Activated CD4-positive, alpha-beta T cell treated with anti-CD3 and anti-CD28 coated beads for 1 hour (primary cell): Measurements from ENCODE around the gene CALB2.

Experiments
- DNase-seq: peaks from one replicate; pipeline ENCODE4 v3.0.0-alpha.2; 2020

CALB2 gene

DNA sequence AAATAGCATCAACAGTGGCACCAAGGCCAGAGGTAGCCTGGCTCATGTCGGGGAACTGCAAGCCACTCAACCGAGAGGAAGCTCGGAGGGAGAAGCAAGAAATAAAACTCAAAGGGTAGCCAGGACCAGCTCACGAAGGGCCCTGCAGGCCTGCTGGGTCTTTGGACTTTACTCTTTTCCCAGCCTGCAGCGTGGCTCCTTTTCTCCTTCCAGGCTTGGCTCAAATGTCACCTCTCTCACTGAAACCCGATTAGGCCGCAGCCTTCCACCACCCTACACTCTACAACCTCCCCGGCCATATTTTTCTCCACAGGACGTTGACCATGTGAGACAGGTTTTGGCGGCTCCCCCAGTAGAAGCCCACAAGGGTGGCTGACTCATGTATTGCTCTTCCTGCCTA is 38.1 kb downstream of the CALB2 start:
- no peak for DNase-seq

DNA sequence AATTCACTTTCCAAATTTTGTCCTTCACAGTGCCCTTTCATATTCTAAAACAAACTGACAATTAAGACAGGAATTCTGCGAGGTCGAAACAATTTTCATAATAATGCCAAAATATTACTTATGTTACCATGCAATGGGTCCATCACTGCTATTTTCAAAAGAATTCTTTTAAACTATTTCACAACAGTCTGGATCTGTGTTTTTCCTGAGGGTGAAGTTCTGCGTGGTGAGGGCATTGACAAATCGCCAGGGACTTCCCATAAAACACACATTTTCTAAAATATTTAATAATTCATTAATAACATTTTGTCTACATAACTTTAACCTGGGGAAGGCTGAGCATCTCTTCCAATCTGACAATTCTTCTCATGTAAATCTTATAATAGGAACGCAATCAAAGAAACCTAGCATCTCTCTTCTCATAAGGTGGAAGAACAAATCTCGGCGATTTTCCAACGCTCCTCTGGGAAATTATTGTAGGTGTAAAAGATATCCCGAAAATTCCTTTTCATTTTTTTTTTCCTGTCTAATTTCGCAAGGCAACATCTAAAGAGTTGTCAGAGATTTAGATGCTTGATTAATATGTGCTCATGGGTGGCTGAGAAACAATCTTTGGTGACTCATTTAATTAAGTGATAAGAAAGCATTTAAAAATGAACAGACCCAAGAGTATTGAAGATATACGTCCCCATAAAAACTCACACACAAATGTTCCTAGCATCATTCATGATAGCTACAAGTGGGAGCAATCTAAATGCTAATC is 41.5 kb downstream of the CALB2 start:
- DNase-seq, result no peak

DNA sequence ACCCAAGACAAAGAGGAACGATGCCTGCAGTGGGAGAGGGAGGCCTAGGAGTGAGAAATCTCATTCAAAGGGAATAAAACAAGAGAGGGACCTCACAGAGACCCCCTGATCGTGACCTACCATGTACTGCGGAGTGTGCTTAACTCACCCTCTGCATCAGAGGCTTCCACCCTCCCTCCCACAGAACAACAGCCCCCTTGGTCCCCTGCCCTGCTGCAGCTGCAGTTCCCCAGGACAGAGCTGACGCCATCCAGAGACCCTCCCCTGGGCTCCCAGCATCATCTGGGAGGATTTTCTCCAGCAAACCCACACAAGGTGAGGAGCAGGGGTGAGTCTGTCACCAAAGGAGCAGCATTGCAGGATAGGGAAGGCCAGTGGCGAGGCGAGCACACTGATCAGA is 43.5 kb downstream of the CALB2 start:
- no peak for DNase-seq

DNA sequence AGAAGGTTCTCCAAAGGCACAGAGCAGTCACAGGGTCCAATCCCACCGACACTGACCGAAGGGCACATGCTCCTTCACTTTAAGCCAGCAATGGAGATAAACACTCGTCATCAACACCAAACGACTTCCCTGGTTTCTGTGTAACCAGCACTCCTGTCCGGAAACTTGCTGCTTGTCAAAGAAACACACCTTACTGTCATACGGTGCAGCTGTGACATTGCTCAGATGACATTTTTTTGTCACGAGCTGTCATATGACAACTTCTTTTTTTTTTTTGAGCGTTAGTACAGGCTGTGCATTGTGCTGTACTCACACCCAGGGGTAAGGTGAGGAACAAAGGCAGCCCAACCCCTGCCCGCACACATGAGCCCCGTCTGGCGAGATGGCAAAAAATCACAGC is 44.2 kb downstream of the CALB2 start:
- DNase-seq, result no peak

DNA sequence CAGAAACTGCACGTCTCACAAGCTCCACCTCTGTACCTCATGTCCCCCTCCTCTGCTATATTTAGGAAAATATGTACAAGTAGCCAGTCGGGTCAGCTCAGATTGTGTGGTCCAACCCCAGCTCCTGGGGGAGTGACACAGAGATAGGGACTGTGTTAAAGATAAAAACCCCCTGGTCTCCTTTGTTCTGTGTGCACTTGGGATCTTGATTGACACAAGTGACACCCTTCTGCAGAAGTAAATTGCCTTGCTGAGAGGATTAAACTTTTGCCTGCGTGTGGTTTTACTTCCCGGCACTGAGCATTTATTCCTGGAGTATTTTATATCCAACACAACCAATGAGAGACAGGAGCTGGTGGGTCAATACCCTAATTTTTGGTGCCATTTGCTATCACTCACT is 45.8 kb downstream of the CALB2 start:
- no peak for DNase-seq

DNA sequence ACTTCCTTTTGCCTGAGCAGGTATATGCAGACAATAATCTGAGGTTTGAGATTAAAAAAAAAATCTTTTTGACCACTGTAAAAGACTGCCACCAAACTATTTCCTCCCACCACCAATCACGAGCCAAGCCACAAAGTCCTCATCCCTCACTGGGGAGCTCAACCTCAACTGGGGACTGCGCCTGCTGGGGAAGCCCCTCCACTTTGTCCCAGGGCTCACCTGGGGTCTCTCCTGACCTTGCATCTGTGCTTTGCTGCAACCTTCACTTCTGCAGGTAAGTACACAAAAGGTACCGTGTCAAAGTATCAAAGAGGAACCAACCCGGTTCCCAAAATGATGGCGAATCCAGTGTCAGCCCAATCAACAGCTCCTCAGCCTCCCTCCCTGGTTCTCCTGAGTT is 47.8 kb downstream of the CALB2 start:
- DNase-seq, result no peak

DNA sequence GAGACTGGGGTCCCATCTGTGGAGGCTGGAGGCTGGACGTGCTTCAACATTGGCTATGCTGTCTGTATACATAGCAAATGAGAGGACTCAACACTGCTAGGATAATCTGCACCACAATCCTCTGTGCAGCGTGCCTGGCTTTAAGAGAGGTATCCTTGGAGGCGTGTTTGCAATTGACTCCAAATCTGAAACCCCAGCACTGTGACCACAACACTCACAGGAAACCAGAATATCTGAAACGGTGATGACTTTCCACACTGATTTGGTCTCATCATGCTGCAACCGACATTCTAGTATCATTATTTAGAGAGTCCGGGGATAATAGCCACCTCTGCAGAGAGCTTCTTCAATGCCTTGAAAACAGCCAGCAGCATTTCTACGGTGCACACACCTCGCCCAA is 48.2 kb downstream of the CALB2 start:
- DNase-seq, result no peak

DNA sequence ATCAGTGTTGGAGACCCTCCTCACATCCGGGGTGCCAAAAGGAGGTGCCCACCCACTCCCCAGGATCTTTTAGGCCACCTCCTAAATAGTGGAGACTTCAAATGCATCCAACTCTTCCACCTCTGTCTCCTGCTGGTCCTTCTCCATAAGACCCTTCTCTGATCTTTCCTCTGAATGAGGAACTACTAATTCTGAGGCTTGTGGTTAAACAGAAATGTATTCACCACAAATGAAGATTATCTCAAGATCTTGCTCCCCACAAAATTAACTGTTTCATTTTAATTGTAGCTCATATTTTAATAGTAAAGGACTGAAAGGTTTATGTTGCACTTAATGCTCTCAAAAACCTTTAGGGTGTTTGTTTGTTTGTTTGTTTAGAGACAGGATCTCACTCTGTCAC is 49.2 kb downstream of the CALB2 start:
- DNase-seq, result no peak

DNA sequence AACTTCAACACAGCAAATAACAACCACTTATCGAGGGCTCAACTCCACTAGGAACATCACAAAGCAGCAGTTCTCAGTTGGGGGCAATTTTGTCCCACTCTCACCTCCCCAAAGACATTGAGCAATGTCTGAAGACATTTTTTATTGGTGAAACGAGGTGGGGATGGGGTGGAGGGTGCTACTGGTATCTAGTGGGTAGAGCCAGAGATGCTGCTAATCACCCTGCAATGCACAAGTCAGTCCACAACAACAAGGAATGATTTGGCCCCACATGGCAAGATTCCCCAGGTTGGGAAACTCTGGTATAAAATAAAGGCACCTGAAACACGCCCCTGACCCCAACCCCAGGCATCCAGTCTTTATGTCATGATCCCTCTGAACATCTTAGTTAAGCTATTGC is 50.0 kb downstream of the CALB2 start:
- no peak for DNase-seq

DNA sequence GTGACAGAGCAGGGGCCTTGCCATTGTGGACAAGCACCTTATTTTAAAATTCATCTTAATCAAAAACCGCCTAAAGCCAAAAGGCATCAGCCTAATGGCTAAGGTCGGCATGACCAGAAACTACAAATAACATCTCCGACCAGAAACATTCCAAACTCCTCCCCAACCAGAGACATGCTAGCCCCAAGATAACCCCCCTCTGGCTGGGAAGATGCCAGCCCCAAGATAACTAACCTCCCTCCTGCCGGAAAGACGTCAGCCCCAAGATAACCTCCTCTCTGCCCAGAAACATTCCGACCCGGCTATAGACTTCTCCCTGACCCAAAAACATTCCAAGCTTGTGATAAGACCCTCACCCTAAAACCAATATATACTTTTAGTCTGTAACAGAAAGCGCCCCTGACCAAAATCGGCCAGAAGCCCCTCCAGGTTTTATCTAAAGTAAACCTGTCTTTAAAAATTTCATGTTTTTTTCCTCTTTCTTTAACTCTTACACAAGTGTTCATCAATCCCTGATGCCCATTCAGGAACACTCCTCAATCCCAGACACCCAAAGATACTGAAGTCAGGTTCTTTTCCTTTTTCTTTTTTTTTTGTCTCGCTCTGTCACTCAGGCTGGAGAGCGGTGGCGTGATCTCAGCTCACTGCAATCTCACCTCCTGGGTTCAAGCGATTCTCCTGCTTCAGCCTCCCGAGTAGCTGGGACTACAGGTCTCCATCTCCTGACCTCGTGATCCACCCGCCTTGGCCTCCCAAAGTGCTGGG is 50.7 kb downstream of the CALB2 start:
- no peak for DNase-seq

DNA sequence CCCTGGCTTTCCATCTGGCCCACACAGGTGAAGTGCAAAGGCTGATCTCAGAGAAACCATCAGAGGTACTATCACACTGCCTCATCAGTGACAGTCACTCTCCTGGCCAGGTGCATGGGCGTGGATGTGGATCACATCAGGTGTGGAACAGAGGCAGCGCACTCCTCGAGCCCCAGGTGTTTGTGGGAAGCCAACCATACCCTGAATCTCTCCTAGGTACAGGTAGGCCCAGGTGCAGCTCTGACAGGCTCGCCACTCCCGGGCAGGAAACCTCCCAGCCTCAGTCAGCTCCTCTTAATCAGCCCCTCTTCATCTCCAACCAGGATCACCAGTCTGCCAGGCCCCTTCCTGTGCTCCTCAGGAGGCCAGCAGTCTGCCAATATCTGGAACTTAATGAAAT is 51.6 kb downstream of the CALB2 start:
- no peak for DNase-seq

DNA sequence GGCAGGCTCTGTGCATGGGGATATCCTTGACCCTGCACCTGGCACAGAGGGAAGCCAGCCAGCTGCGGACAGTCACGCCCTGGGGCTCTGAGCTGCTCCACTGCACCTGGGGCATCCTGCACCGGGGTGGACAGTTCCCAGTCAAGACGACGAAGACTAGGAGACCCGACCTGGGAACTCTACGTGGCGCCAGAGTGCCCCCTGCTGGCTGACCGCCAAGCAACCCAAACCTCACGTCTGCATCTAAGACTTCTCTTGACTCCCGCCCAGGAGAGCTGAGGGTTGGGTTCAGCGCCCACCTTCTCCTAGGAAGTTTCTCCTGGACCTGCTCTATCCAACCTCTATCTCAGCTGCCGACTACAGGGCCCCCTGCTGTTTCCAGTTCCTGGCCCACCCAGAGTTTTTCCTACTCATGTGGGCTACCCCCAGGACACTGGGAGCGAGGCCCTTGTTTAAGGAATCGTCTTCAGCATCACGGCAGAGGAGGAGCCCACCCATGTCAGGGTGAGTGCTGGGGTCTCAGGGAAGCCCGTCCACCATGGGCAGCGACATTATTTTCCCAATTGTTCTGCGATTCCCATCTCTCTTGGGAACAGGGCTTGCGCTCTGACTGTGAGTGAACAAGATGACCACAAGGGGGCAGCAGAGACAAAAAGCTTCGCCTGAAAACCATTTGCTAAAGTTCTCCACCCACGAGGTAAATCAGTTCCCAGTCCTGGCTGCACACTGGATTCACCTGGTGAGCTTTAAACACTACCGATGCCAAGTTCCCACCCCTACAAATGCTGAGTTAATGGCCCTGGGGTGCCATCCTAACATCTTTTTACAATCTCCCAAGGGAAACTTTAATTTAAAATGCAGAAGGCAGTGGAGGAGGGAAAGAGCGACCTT is 54.0 kb downstream of the CALB2 start:
- DNase-seq, result peak; percentile 37

DNA sequence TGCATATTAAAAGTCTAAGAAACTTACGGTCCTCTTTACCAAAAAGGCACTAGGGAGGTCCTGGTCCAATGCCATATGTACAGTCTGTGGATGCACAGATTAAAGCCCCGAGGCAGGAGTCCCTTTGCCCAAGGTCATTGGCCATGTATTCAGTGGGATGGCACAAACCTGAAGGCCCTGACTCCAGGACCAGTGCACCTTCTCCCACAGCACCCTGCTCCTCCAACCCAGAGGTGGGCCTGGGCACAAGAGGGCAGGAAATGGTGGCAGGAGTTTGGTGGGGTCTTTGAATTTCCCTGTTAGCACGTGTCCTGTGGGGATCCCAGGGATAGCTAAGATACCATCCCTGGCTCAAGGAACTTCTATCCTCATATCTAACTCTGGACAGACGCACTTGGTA is 54.8 kb downstream of the CALB2 start:
- DNase-seq, result no peak

DNA sequence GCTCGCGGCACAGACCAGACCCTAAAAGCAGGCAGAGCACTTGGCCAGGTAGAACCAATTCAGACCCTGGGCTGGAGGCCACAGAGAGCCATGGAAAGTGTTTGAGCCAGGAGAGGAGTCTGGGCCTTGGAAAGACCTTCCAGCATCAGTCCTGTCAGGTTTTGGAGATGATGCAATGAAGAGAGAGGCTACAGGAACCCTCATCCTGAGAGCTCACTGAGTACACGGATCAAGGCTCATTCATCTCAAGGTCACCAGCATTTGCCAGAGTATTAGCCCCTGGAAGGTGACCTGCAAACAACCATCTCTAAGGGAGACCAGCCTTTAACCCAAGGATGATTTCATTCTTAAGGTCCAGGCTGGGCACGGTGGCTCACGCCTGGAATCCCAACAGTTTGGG is 55.5 kb downstream of the CALB2 start:
- DNase-seq, result no peak

DNA sequence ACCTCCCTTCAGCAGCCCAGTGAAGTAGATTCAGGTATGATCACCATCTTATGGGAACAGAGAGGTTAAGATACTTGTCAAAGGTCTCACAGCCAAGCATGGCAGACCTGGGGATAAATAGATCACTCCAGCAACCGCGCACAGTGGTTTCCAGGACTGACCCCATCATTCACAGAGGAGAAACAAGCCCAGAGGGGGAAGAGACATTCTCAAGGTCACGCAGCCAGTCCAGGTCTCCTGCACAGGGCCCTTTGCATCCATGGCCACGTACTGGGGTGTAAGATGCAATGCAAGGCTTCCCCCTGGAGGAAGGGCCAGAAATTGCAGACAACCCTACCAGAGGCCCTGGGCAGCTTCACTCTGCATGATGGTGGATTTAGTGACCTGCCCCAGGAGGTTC is 63.4 kb downstream of the CALB2 start:
- DNase-seq, result no peak

DNA sequence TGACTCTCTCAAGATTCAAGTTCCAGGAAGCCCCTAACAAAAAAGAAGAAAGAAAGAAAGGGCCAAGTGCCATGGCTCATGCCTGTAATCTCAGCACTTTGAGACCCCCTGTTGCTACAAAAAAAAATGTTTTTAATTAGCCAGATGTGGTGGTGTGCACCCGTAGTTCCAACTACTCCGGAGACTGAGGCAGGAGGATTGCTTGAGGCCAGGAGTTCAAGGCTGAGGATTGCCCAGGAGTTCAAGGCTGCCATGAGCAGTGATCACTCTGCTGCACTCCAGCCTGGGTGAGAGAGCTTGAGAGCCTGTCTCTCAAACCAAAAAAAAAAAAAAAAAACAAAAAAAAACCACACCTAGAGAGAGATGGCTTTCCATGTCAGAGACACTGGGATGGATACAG is 64.5 kb downstream of the CALB2 start:
- DNase-seq, result no peak

DNA sequence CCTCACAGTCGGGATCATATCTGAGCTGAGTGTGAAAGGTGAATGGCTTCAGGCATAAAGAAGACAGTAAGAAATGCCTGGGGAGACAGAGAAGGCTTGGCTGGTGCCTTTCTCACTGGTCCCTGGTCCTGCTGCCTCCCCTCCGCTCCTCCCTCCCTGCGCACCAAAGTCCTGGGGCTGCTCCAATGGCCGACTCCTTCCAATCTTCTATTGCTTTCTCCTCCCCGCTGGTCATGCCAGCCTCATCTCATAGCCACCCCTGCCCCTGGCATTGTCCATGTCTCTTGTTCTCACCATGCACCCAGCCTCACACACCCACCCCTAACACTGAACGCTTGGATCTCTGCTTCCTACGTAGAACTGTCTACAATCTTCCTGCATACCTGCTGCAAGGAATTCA is 65.3 kb downstream of the CALB2 start:
- DNase-seq, result no peak

DNA sequence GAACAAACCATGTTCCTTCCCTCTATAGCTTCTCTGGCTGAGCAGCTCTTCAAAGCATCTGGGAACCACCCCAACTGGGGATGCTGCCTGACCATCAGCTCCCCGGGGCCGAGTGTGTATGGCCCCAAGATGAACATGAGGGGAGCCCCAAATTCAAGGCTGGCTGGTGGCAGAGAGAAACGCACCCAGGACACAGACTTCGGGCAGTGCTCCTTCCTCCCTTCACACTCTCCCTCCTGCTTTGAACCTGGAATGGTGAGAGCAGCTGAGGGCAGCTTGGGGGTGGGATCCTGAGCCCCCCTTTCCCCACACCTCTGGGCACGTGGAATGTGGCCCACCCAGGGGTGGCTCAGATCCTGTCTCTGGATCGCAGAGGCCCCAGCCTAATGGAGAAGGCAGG is 66.1 kb downstream of the CALB2 start:
- DNase-seq, result no peak

DNA sequence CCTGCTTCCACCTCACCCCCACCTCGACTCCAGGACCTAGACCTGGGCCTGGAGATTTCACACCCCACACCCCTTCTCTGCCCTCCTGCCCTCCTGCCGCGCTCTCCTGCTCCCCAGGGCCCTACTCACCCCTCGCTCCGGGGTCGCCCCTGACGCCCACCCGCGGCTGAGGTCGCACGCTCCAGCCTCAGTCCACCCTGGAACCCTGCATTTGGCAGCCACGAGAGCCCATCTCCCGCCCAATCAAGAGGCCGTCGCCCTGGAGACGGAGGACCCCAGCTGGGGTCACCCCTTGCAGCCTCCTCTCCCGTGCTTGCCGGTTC is 67.2 kb downstream of the CALB2 start:
- DNase-seq, result no peak

DNA sequence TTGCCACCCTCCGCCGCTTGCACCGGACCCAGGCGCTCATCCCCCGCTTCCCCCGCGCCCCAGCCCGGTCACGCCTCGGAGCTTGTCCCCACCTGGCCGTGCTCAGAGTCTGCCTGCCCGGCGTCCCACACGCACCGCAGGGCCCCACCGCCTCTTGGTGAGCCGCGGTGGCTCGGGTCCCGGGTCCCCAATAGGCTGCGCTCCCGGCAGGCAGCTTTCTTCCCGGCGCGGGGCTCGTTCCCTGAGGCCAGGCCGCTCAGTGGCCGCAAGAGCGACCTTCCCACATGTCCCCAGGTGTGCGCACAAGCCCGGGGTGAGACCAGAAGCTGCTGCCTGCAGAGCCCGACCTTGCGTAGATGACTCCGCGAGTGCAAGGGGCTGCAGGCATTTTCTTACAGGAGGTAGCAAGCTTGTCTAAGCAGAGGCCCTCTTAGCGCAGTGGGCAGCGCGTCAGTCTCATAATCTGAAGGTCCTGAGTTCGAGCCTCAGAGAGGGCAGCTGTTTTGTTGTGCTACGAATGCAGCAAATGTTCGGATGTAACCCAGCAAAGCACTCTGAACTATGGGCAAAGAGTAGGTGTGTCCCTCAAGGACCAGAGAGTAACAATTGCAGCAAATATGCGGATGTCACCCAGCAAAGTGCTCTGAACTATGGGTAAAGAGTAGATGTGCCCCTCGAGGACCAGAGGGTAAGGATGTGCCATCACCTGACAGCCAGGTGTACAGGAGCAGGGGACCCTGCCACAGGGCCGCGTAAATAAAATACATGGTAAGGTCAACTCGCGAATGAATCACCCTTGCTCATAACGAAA is 67.8 kb downstream of the CALB2 start:
- DNase-seq, result no peak

DNA sequence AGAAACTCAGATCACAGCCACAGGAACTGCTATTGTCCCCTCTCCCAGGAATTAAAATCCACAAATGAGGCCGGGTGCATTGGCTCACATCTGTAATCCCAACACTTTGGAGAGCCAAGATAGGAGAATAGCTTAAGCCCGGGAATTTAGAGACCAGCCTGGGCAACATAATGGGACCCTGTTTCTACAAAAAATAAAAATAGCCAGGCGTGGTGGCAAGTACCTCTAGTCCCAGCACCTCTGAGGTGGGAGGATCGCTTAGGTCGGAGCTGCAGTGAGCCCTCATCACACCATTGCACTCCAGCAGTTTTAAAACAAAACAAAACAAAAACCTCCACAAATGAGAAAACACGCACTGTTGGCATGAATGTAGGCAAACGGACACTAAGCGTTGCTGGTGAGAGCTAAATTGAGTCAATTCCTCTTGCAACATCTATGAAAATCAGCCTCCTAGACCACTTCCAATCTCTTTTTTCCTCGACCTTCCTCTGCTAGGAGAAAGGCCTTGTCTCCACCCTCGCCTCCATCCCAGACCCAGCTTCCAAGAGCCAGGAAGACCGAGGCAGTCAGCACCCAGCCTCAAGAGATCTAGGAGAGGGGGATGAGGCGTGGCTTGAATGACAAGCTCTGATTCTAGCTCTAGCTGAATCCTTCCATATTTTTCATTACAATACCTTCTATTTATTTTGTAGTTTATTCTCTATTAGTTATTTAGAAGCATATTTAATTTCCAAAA is 68.5 kb downstream of the CALB2 start:
- DNase-seq, result no peak

DNA sequence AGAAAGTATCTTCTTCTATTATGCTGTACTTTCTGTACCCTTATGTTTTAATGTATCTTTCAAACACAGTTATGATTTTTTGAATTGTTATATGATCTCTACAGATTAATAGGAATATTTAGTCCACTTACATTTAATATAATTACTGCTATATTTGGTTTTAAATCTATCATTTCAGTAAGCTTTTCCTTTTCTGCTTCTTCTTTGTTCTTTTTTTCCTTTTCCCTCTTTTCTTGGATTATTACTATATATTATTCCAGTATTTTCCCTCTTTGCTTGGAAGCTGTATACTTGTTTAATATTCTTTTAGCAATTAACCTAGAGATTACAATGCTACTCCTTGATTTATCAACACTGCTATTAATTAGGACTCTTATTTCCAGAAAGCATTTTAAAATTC is 69.9 kb downstream of the CALB2 start:
- no peak for DNase-seq
